Liver (tissue), 9 donors: ENCODE results near the gene CDK5R2. TPM values are rescaled to one million over a fixed set of nuclear protein-coding genes. Genes with fewer than 3 reads are reported as not detected.

Experiments used
- DNase-seq: peaks from one replicate; pipeline ENCODE4 v3.0.0-alpha.2; 2017; ENCODE audit warnings: low spot score
- H3K27ac ChIP-seq, 2 donors: one replicate each; pipeline ENCODE4 v1.7.0; 2013; ENCODE audit warnings: inconsistent platforms in 2 of 2, low read length in 2 of 2, control low read depth in 1 of 2, low read depth in 1 of 2, mild to moderate bottlenecking in 1 of 2
- H3K27me3 ChIP-seq, 4 donors: one replicate each; pipeline versions ENCODE4 v1.6.1 to v1.7.0; 2013; ENCODE audit warnings: low read length in 3 of 4, inconsistent platforms in 1 of 4, mild to moderate bottlenecking in 1 of 4, moderate library complexity in 1 of 4; ENCODE audit not compliant: control insufficient read depth in 4 of 4, insufficient read depth in 4 of 4
- H3K36me3 ChIP-seq, 4 donors: one replicate each; pipeline versions ENCODE4 v1.6.1 to v1.7.0; 2013; ENCODE audit warnings: low read length in 3 of 4, mild to moderate bottlenecking in 3 of 4, low read depth in 1 of 4, moderate library complexity in 1 of 4; ENCODE audit not compliant: control insufficient read depth in 4 of 4, insufficient read depth in 3 of 4
- H3K4me1 ChIP-seq, 4 donors: one replicate each; pipeline versions ENCODE4 v1.6.1 to v1.7.0; 2013; ENCODE audit warnings: low read length in 3 of 4, mild to moderate bottlenecking in 3 of 4, moderate library complexity in 1 of 4; ENCODE audit not compliant: control insufficient read depth in 4 of 4, insufficient read depth in 4 of 4
- H3K4me3 ChIP-seq, 3 donors: one replicate each; pipeline versions ENCODE4 v1.6.1 to v1.7.0; 2013; ENCODE audit warnings: low read length in 3 of 3, control low read depth in 1 of 3, low read depth in 1 of 3, mild to moderate bottlenecking in 1 of 3
- H3K9ac ChIP-seq, 2 donors: one replicate each; pipeline ENCODE4 v1.7.0; 2013; ENCODE audit warnings: low read length in 2 of 2, mild to moderate bottlenecking in 2 of 2, moderate library complexity in 2 of 2, control low read depth in 1 of 2, low read depth in 1 of 2
- H3K9me3 ChIP-seq, 4 donors: one replicate each; pipeline versions ENCODE4 v1.6.1 to v1.7.0; 2013; ENCODE audit warnings: low read length in 3 of 4; ENCODE audit not compliant: control insufficient read depth in 4 of 4
- ATF3 ChIP-seq: IDR thresholded peaks from 2 replicates; pipeline ENCODE4 v1.6.1; 2016; ENCODE audit warnings: antibody characterized with exemption
- HNF4A ChIP-seq, 2 donors: conservative IDR thresholded peaks; 2 replicates each; pipeline ENCODE4 v1.6.1; 2016; ENCODE audit warnings: antibody characterized with exemption in 2 of 2, mild to moderate bottlenecking in 2 of 2
- HNF4G ChIP-seq: IDR thresholded peaks from 2 replicates; pipeline ENCODE4 v1.6.1; 2016; ENCODE audit warnings: antibody characterized with exemption
- MAX ChIP-seq: IDR thresholded peaks from 2 replicates; pipeline ENCODE4 v1.6.1; 2016; ENCODE audit warnings: antibody characterized with exemption
- REST ChIP-seq: IDR thresholded peaks from 2 replicates; pipeline ENCODE4 v1.6.1; 2016; ENCODE audit warnings: antibody characterized with exemption, mild to moderate bottlenecking
- RXRA ChIP-seq, 2 donors: IDR thresholded peaks; 2 replicates each; pipeline ENCODE4 v1.6.1; 2017 to 2018; ENCODE audit warnings: antibody characterized with exemption in 2 of 2, mild to moderate bottlenecking in 1 of 2
- SP1 ChIP-seq: IDR thresholded peaks from 2 replicates; pipeline ENCODE4 v1.6.1; 2018; ENCODE audit warnings: antibody characterized with exemption, mild to moderate bottlenecking
- WGBS: extraction: QIAGEN DNeasy Blood & Tissue Kit; methylation state at CpG from one replicate; pipeline ENCODE4 v1.1.7; 2013; 5-methylcytosine and 5-hydroxymethylcytosine counted together
- polyA plus RNA-seq, 2 donors: library from polyadenylated mRNA; stranded (reverse) in 1 of 2; unstranded in 1 of 2; fragments of 200-250 nt in 1 of 2; fragments of >200 nt in 1 of 2; fragmentation: Nextera tagmentation in 1 of 2; extraction: Ambion mirVana in 1 of 2; gene quantifications; one replicate each; pipeline versions ENCODE4 v1.2.1 to v1.2.3, GENCODE V29; 2013 to 2015
- total RNA-seq, 2 donors: library from RNA; depleted of rRNA; stranded (reverse); fragments of >200 nt; gene quantifications; one replicate each; pipeline ENCODE4 v1.2.3, GENCODE V29; 2014
- donor health status: healthy.
- donor health status: healthy.
- donor health status: healthy.
- donor health status: healthy.
- donor health status: healthy.

Gene CDK5R2
- total and polyA plus RNA-seq, 4 donors, result not detected

DNA sequence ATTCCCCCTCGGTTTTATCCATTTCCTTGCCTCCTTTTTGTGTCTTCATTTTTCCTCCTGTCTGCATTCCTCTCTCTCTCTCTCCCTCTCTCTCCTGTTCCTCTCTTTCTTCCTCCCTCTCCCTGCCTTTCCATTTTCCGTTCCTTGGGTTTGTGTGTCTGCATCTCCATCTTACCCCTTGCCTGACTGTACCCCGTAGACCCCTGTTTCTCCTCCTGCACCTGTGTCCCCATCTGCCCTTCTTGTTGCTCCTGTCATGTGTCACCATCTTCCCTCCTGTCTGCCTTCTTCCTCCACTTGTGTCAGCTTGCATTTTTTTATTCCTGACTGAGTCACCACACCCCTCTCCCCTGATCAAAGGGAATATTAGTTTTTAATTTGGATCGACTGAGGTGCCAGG is 1.8 kb downstream of the CDK5R2 start:
- Histone ChIP-seq H3K4me1 (peaks cover 0 to 12% (median 5%) of the 10 kb centered on the region in 4 donors), H3K9ac (no peak overlapping the region), H3K4me3 (no peak overlapping the region), H3K36me3 (no peaks in the 10 kb centered on the region), H3K27ac (no peak overlapping the region), H3K9me3 (no peaks in the 10 kb centered on the region), H3K27me3 (peaks cover 6 to 17% (median 9%) of the 10 kb centered on the region in 4 donors)
- TF ChIP-seq HNF4G, result no peak
- no peak for TF ChIP-seq HNF4A (conservative IDR thresholded peaks at IDR 0.05)
- WGBS, result 9% methylated on average over 4 of the region's 4 CpGs
- no peak for DNase-seq

DNA sequence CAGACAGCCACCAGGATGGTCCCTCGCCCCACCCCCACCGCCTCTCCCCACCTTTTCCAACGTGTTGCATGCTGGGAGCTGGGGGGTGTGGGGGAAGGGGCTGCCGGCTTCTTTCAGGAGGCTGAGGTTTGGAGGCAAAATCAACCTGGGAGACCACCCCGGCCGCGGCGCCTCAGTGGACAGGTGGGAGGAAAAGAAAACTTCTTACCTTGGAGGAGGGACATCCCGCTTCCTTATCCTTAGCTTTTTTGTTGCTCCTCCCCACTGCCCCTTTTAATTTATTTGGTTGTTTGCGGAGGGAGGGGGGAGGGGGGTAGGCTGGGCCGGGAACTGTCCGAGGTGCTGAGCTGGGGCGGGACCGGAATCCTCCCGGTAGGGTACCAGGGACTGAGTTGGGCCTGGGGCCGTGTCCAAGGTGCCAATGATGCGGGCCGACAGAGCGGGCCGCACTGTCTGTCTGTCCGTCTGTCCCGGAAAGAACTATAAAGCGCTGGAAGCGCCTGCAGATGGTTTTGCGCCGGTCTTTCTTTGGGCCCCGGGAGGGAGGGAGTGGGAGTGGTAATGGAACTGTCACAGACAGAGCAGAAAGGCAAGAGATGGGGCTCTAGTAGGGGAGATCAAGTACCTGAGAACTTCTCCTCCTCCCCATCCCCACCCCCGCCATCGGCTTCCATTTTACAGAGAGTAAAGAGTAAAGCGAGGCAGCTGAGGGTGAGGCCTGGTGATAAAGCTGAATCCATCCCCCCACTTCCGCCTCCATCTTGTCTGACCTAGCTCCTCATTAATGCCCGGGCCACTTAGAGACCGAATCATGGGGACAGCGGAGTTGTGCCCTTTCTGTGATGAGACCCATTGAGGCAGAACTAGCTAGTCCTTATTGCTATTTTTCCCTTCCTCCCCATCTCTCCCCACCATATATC is 2.4 kb downstream of the CDK5R2 start:
- 13% methylated on average over 34 of the region's 34 CpGs for WGBS
- Histone ChIP-seq H3K36me3 (no peaks in the 10 kb centered on the region), H3K27ac (no peak overlapping the region), H3K27me3 (peaks cover 6 to 17% (median 9%) of the 10 kb centered on the region in 4 donors), H3K9ac (no peak overlapping the region), H3K4me1 (peaks cover 0 to 12% (median 5%) of the 10 kb centered on the region in 4 donors), H3K9me3 (no peaks in the 10 kb centered on the region), H3K4me3 (no peak overlapping the region)
- DNase-seq, result no peak
- TF ChIP-seq REST (peak; percentile 91), MAX (no peak), HNF4A (conservative IDR thresholded peaks at IDR 0.05) (no peak), HNF4G (no peak)

DNA sequence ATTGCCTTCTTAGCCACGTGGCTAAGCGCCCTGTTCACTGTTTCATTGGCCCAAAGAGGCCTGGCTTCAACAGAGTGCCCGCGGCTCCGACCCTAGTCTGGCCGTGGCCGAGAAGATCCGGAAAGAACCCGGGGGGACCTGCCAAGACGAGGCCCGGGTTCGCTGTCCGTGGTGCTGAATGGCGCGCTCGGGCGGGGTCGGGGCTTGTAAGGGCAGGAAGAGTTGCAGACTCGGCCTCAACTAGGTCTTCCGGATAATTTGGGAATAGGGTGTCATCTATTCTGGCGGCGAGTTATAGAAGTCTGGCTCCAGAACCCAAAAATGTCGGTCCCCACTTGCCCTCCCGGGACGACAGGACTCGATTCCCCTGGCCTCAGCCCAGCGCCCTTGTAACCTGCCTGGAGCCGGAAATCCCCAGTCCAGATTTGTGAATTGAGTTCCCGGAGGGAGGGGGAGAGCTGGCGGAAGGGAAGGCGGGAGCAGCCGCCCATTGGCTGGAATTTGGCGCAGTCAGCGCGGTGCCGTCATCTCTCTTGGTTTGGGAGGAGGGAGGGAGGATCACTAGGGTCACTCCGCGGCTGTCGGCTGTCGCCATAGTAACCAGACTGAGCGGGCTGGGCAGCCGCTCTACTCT is 3.5 kb downstream of the CDK5R2 start:
- Histone ChIP-seq H3K4me3 (no peak overlapping the region), H3K27ac (no peak overlapping the region), H3K9ac (no peak overlapping the region), H3K4me1 (peaks cover 0 to 12% (median 5%) of the 10 kb centered on the region in 4 donors), H3K27me3 (peaks cover 6 to 17% (median 9%) of the 10 kb centered on the region in 4 donors), H3K36me3 (no peaks in the 10 kb centered on the region), H3K9me3 (no peaks in the 10 kb centered on the region)
- peak; percentile 70 for DNase-seq
- WGBS, result 5% methylated on average over 42 of the region's 42 CpGs
- TF ChIP-seq RXRA (IDR thresholded peaks at IDR 0.05) (no peak), REST (peak; percentile 99), ATF3 (no peak), SP1 (no peak)
